SK-N-MC (cell line): Measurements from ENCODE around the gene BCAR3.

ENCODE experiments used
- EZH2 ChIP-seq: fragments of 200-600 bp; sonication (generic); IDR thresholded peaks from one replicate; pipeline ENCODE4 v1.6.1; 2017; ENCODE audit warnings: antibody characterized with exemption
- FOXP2 ChIP-seq: optimal IDR thresholded peaks from 2 replicates; pipeline ENCODE3; 2011; ENCODE audit warnings: mild to moderate bottlenecking, moderate library complexity; ENCODE audit not compliant: insufficient read depth; ENCODE audit errors: extremely low read length, control extremely low read depth
- POLR2AphosphoS5 ChIP-seq: IDR thresholded peaks from 2 replicates; pipeline ENCODE4 v1.6.1; 2012; ENCODE audit warnings: mild to moderate bottlenecking, low read depth, low read length, borderline replicate concordance

DNA sequence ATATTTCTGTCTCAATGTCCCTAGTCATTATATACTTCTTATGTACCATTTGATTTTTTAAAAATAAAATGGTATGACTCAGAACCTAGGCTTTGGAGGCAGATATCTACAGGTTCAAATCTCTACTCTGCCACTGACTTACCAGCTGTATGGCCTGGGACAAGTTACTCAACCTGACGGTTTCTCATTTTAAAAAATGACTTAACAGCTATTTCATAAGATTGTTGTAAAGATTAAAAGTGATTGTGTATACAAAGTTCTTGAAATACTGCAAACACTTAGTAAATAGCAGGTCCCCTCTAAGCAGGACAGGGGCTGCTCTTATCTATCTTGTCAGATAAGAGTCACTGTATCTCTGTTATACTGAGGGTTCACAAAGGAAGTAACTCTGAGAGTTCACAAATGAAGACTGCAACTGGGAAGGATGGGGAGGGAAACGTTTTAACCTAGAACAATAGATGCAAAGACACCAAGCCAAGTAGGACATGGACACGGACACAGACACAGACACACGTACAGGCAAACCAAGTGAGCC is 2.6 kb downstream of the BCAR3 start:
- TF ChIP-seq POLR2AphosphoS5 (no peak), EZH2 (no peak), FOXP2 (no peak)
